Measurements from ENCODE around the gene NR2F6. TPM values are rescaled to one million over a fixed set of nuclear protein-coding genes. Genes with fewer than 3 reads are reported as not detected.

The NR2F6 gene
- total RNA-seq, 2 donors from 2014 or later = 2.7 to 12.2 TPM

- DNase-seq (ENCODE audit: low spot score) = no peak
- ATAC-seq = no peak
- peaks cover 0 to 2% of the 10 kb centered on the region in 2 donors for H3K27me3 Mint-ChIP-seq
- no peak overlapping the region for H3K4me3 Mint-ChIP-seq
- H3K9me3 Mint-ChIP-seq = no peaks in the 10 kb centered on the region
- H3K36me3 Mint-ChIP-seq = no peaks in the 10 kb centered on the region
- no peaks in the 10 kb centered on the region for H3K4me1 Mint-ChIP-seq (ENCODE audit: low read depth in 2 of 2)
- no peak overlapping the region for H3K27ac Mint-ChIP-seq
Measured at GRCh38 chr19:17255150-17255621, 9.5 kb upstream of the NR2F6 start.

- no peak for DNase-seq (ENCODE audit: low spot score)
- ATAC-seq = no peak
- Mint-ChIP-seq H3K4me1 (ENCODE audit: low read depth in 2 of 2) (no peaks in the 10 kb centered on the region), H3K27ac (no peak overlapping the region), H3K9me3 (no peaks in the 10 kb centered on the region), H3K4me3 (no peak overlapping the region), H3K36me3 (no peaks in the 10 kb centered on the region), H3K27me3 (peaks cover 0 to 2% of the 10 kb centered on the region in 2 donors)
Measured at GRCh38 chr19:17254636-17255035, 8.9 kb upstream of the NR2F6 start.

GRCh38 chr19:17249887-17250548 is 4.3 kb upstream of the NR2F6 start:
- ATAC-seq (no peak), DNase-seq (ENCODE audit: low spot score) (no peak)
- no peaks in the 10 kb centered on the region for H3K36me3 Mint-ChIP-seq
- peaks cover 6% of the 10 kb centered on the region in 2 donors for H3K4me1 Mint-ChIP-seq (ENCODE audit: low read depth in 2 of 2)
- no peaks in the 10 kb centered on the region for H3K27me3 Mint-ChIP-seq
- no peaks in the 10 kb centered on the region for H3K9me3 Mint-ChIP-seq
- H3K4me3 Mint-ChIP-seq = no peak overlapping the region
- no peak overlapping the region for H3K27ac Mint-ChIP-seq

- H3K27me3 Mint-ChIP-seq = no peaks in the 10 kb centered on the region
- peaks cover 6% of the 10 kb centered on the region in 2 donors for H3K4me1 Mint-ChIP-seq (ENCODE audit: low read depth in 2 of 2)
- DNase-seq (ENCODE audit: low spot score) (no peak), ATAC-seq (no peak)
- no peak overlapping the region for H3K4me3 Mint-ChIP-seq
- H3K27ac Mint-ChIP-seq = no peak overlapping the region
- no peaks in the 10 kb centered on the region for H3K9me3 Mint-ChIP-seq
- no peaks in the 10 kb centered on the region for H3K36me3 Mint-ChIP-seq
Measured at GRCh38 chr19:17248011-17248776, 2.5 kb upstream of the NR2F6 start.

- Mint-ChIP-seq H3K4me1 (ENCODE audit: low read depth in 2 of 2) (peaks cover 6% of the 10 kb centered on the region in 2 donors), H3K36me3 (no peaks in the 10 kb centered on the region)
Measured at GRCh38 chr19:17246681-17247425, 1.1 kb upstream of the NR2F6 start.

GRCh38 chr19:17244618-17245534 is 843 bp downstream of the NR2F6 start:
- Mint-ChIP-seq H3K4me3 (peak overlapping the region; percentile 42), H3K27me3 (no peaks in the 10 kb centered on the region), H3K36me3 (no peaks in the 10 kb centered on the region), H3K27ac (no peak overlapping the region), H3K4me1 (ENCODE audit: low read depth in 2 of 2) (peaks cover 6% of the 10 kb centered on the region in 2 donors), H3K9me3 (no peaks in the 10 kb centered on the region)
- DNase-seq (ENCODE audit: low spot score) (no peak), ATAC-seq (no peak)

More at GRCh38 chr19:17246681-17247425, 1.1 kb upstream of the NR2F6 start:
- no peak for ATAC-seq
- H3K27ac Mint-ChIP-seq = peak overlapping the region in 1 of 2 donors; percentile 34
- no peaks in the 10 kb centered on the region for H3K27me3 Mint-ChIP-seq
- peak overlapping the region; percentile 70 for H3K4me3 Mint-ChIP-seq
- H3K9me3 Mint-ChIP-seq = no peaks in the 10 kb centered on the region
- DNase-seq (ENCODE audit: low spot score) = no peak

- Mint-ChIP-seq H3K36me3 (no peaks in the 10 kb centered on the region), H3K4me1 (ENCODE audit: low read depth in 2 of 2) (peaks cover 6% of the 10 kb centered on the region in 2 donors), H3K27me3 (no peaks in the 10 kb centered on the region), H3K9me3 (no peaks in the 10 kb centered on the region), H3K27ac (no peak overlapping the region), H3K4me3 (peak overlapping the region; percentile 42)
- no peak for DNase-seq (ENCODE audit: low spot score)
- no peak for ATAC-seq
Measured at GRCh38 chr19:17243830-17244617, 1.7 kb downstream of the NR2F6 start.

- ATAC-seq (no peak), DNase-seq (ENCODE audit: low spot score) (no peak)
- no peaks in the 10 kb centered on the region for H3K36me3 Mint-ChIP-seq
- peak overlapping the region; percentile 10 for H3K4me3 Mint-ChIP-seq
- peaks cover 6% of the 10 kb centered on the region in 2 donors for H3K4me1 Mint-ChIP-seq (ENCODE audit: low read depth in 2 of 2)
- no peak overlapping the region for H3K27ac Mint-ChIP-seq
- H3K9me3 Mint-ChIP-seq = no peaks in the 10 kb centered on the region
- H3K27me3 Mint-ChIP-seq = no peaks in the 10 kb centered on the region
Measured at GRCh38 chr19:17243211-17243829, 2.4 kb downstream of the NR2F6 start.

GRCh38 chr19:17242431-17243208 is 3.1 kb downstream of the NR2F6 start:
- no peaks in the 10 kb centered on the region for H3K27me3 Mint-ChIP-seq
- no peak overlapping the region for H3K27ac Mint-ChIP-seq
- no peak overlapping the region for H3K4me3 Mint-ChIP-seq

GRCh38 chr19:17240826-17241399 is 4.8 kb downstream of the NR2F6 start:
- DNase-seq (ENCODE audit: low spot score) (no peak), ATAC-seq (no peak)
- H3K9me3 Mint-ChIP-seq = no peaks in the 10 kb centered on the region
- no peak overlapping the region for H3K27ac Mint-ChIP-seq
- H3K4me1 Mint-ChIP-seq (ENCODE audit: low read depth in 2 of 2) = no peaks in the 10 kb centered on the region
- no peaks in the 10 kb centered on the region for H3K36me3 Mint-ChIP-seq
- H3K27me3 Mint-ChIP-seq = no peaks in the 10 kb centered on the region
- H3K4me3 Mint-ChIP-seq = no peak overlapping the region

More at GRCh38 chr19:17242431-17243208, 3.1 kb downstream of the NR2F6 start:
- Mint-ChIP-seq H3K36me3 (no peaks in the 10 kb centered on the region), H3K4me1 (ENCODE audit: low read depth in 2 of 2) (peaks cover 6% of the 10 kb centered on the region in 2 donors), H3K9me3 (no peaks in the 10 kb centered on the region)
- ATAC-seq (no peak), DNase-seq (ENCODE audit: low spot score) (no peak)

GRCh38 chr19:17240062-17240752 is 5.5 kb downstream of the NR2F6 start:
- Mint-ChIP-seq H3K4me3 (no peak overlapping the region), H3K27me3 (no peaks in the 10 kb centered on the region), H3K36me3 (no peaks in the 10 kb centered on the region), H3K27ac (no peak overlapping the region), H3K4me1 (ENCODE audit: low read depth in 2 of 2) (no peaks in the 10 kb centered on the region), H3K9me3 (no peaks in the 10 kb centered on the region)
- DNase-seq (ENCODE audit: low spot score) (no peak), ATAC-seq (no peak)
